ENCODE results near the gene RCC2. TPM values are rescaled to one million over a fixed set of nuclear protein-coding genes. Genes with fewer than 3 reads are reported as not detected.
"Not testable (repeated sequence)": the region's sequence is repeated elsewhere in the genome, so short reads cannot be mapped to it uniquely, and the experiment has no call there.

The RCC2 gene
- total RNA-seq: 10 to 100 TPM; 11.5 to 45.4 (median 18.8) TPM
- 10 to 100 TPM; 17.5 to 19.7 TPM for polyA plus RNA-seq

GRCh38 chr1:17439250-17440073 is at the start of gene RCC2:
Gene RCC2 (minus strand): TSS chr1:17439677. CDS start chr1:17438514, 1,163 bp downstream.
- WGBS, 2 donors: 1% methylated on average over 64 to 75 of the region's 75 CpGs
- Histone ChIP-seq H3K4me3 (peak within 1 kb of the TSS; percentile 60 to 85 (median 76)), H3K27me3 (no peaks in the 10 kb centered on the region), H3K36me3 (no peaks in the 10 kb centered on the region), H3K9me3 (no peaks in the 10 kb centered on the region), H3K4me1 (peaks cover 0 to 6% (median 6%) of the 10 kb centered on the region in 3 donors), H3K27ac (peak within 1 kb of the TSS; percentile 48 to 81 (median 63))
- intact Hi-C loops (cut with DNase I): no loop called here
- TF ChIP-seq CTCF (IDR thresholded peaks at IDR 0.05): no peak
- FAIRE-seq: no peak
- DNase-seq: peak; percentile 50 to 85 (median 68)
- ATAC-seq: peak; percentile 64 to 78 (median 76)

- intact Hi-C loops (cut with DNase I): no loop called here
These were observed 46.8 kb upstream of the RCC2 start for GRCh38 chr1:17486242-17486641.

GRCh38 chr1:17485281-17485680 is 45.8 kb upstream of the RCC2 start:
- intact Hi-C loops (cut with DNase I): no loop called here
- ATAC-seq (peak in 2 of 4 donors; percentile 27 to 34), DNase-seq (no peak), FAIRE-seq (no peak)
- Histone ChIP-seq H3K36me3 (no peaks in the 10 kb centered on the region), H3K9me3 (no peaks in the 10 kb centered on the region), H3K4me3 (no peak overlapping the region), H3K27ac (no peak overlapping the region), H3K27me3 (no peaks in the 10 kb centered on the region), H3K4me1 (no peaks in the 10 kb centered on the region)
- WGBS, 2 donors: 36 to 46% methylated on average over 10 of the region's 10 CpGs
- peak in 1 of 4 donors; percentile 16 for TF ChIP-seq CTCF (IDR thresholded peaks at IDR 0.05)

More at GRCh38 chr1:17486242-17486641, 46.8 kb upstream of the RCC2 start:
- H3K4me1 ChIP-seq: no peaks in the 10 kb centered on the region
- H3K27ac ChIP-seq: no peak overlapping the region
- DNase-seq (no peak), ATAC-seq (no peak), FAIRE-seq (no peak)
- no peak for TF ChIP-seq CTCF (IDR thresholded peaks at IDR 0.05)
- H3K9me3 ChIP-seq: no peaks in the 10 kb centered on the region
- H3K36me3 ChIP-seq: no peaks in the 10 kb centered on the region
- no peaks in the 10 kb centered on the region for H3K27me3 ChIP-seq
- 69 to 77% methylated on average over 9 of the region's 9 CpGs for WGBS, 2 donors
- H3K4me3 ChIP-seq: no peak overlapping the region

- not testable (repeated sequence) for ATAC-seq
These were observed 42.5 kb upstream of the RCC2 start for GRCh38 chr1:17481981-17482380.

GRCh38 chr1:17480846-17481245 is 41.4 kb upstream of the RCC2 start:
- H3K4me3 ChIP-seq: no peak overlapping the region
- TF ChIP-seq CTCF (IDR thresholded peaks at IDR 0.05): no peak
- no peaks in the 10 kb centered on the region for H3K36me3 ChIP-seq
- no peaks in the 10 kb centered on the region for H3K9me3 ChIP-seq
- intact Hi-C loops (cut with DNase I): no loop called here
- DNase-seq (no peak), FAIRE-seq (no peak), ATAC-seq (no peak)
- H3K4me1 ChIP-seq: no peaks in the 10 kb centered on the region
- no peak overlapping the region for H3K27ac ChIP-seq
- no peaks in the 10 kb centered on the region for H3K27me3 ChIP-seq
- 75 to 84% methylated on average over 7 of the region's 7 CpGs for WGBS, 2 donors

More at GRCh38 chr1:17481981-17482380, 42.5 kb upstream of the RCC2 start:
- H3K27me3 ChIP-seq; H3K9me3 ChIP-seq; H3K36me3 ChIP-seq; H3K4me1 ChIP-seq; H3K27ac ChIP-seq; FAIRE-seq; intact Hi-C loops (cut with DNase I); H3K4me3 ChIP-seq; DNase-seq: not testable (repeated sequence)
- WGBS, 2 donors: 85 to 87% methylated on average over 10 of the region's 10 CpGs

Data from pancreas (tissue), 10 donors.